Stomach (tissue), 4 donors: ENCODE data around the gene FRAS1.

Experiments used
- EP300 ChIP-seq: sonication (generic); formaldehyde crosslinking; IDR thresholded peaks from one replicate; pipeline ENCODE4 v1.6.1; 2017; ENCODE audit warnings: antibody characterized with exemption
- POLR2AphosphoS5 ChIP-seq, 3 donors: sonication (generic); formaldehyde crosslinking; IDR thresholded peaks; one replicate each; pipeline ENCODE4 v1.6.1; 2016; ENCODE audit warnings: antibody characterized with exemption in 3 of 3
- TF ChIP-seq, protein P1 (sequence below), 7 experiments: fragments of 450-650 bp in 4 of 7; fragments of 200-600 bp in 3 of 7; sonication (generic) in 3 of 7; IDR thresholded peaks; one replicate each; pipeline ENCODE4 v1.5.1; 2016 to 2019; ENCODE audit warnings: antibody characterized with exemption in 7 of 7, control low read depth in 2 of 7, mild to moderate bottlenecking in 1 of 7

DNA sequence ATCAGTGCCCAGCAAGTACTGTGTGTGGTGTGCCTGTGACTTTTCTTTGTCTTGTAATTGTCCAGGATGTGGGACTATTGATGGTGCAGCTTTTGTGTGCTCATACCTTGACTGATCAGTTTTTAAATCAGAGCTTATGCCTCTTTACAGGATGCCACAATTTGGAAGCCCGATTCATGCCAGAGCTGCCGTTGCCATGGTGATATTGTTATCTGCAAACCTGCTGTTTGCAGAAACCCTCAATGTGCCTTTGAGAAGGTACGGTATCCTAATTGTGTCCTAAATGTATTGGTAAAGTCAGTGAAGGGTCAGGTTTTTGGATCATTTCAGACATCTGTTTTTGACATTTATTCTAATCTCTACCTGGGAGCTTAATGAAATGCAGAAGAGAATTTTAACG, 180.2 kb downstream of the FRAS1 start:
- TF ChIP-seq, protein P1, sequence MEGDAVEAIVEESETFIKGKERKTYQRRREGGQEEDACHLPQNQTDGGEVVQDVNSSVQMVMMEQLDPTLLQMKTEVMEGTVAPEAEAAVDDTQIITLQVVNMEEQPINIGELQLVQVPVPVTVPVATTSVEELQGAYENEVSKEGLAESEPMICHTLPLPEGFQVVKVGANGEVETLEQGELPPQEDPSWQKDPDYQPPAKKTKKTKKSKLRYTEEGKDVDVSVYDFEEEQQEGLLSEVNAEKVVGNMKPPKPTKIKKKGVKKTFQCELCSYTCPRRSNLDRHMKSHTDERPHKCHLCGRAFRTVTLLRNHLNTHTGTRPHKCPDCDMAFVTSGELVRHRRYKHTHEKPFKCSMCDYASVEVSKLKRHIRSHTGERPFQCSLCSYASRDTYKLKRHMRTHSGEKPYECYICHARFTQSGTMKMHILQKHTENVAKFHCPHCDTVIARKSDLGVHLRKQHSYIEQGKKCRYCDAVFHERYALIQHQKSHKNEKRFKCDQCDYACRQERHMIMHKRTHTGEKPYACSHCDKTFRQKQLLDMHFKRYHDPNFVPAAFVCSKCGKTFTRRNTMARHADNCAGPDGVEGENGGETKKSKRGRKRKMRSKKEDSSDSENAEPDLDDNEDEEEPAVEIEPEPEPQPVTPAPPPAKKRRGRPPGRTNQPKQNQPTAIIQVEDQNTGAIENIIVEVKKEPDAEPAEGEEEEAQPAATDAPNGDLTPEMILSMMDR (IDR thresholded peaks at IDR 0.05), result no peak
- TF ChIP-seq EP300 (no peak), POLR2AphosphoS5 (IDR thresholded peaks at IDR 0.05) (no peak)
